DND-41 (cell line): Measurements from ENCODE around the gene CD55.

Experiments
- EZH2 ChIP-seq: IDR thresholded peaks from 3 replicates; pipeline ENCODE4 v1.6.1; 2012; ENCODE audit warnings: borderline replicate concordance, low read depth, mild to moderate bottlenecking, moderate library complexity, low read length, inconsistent platforms; ENCODE audit not compliant: severe bottlenecking
- TF ChIP-seq, protein P1 (sequence below): IDR thresholded peaks from 2 replicates; pipeline ENCODE4 v1.5.1; 2012; ENCODE audit warnings: borderline replicate concordance, low read length, moderate library complexity, mild to moderate bottlenecking; ENCODE audit not compliant: poor library complexity, severe bottlenecking; ENCODE audit errors: extremely low read depth

DNA sequence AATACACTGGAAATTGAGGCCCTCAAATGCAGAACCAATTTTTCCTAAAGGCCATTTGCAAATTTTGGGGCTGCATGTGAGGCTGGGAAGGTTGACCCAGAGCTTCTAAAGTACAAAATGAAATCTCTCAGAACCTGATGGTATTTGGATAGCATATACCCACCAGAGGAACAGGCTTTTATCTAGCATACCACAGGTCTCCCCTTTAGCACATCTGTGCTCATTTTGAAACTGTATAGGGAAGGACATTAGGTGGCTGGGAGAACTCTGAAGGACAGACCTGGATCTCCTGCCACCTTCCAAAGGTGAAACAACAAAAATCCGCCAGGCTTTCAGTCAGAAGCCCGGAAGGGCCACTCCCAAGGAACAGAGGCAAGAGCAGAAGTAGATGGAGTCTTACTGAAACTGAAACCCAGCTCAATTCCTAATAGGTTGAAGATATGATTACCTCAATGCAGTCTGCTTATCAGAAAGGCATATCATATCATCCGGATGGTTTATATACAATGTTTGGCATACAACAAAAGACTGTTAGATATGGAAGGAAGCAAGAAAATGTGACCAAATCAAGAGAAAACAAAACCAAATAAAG, 11.6 kb downstream of the CD55 start:
- TF ChIP-seq, protein P1, sequence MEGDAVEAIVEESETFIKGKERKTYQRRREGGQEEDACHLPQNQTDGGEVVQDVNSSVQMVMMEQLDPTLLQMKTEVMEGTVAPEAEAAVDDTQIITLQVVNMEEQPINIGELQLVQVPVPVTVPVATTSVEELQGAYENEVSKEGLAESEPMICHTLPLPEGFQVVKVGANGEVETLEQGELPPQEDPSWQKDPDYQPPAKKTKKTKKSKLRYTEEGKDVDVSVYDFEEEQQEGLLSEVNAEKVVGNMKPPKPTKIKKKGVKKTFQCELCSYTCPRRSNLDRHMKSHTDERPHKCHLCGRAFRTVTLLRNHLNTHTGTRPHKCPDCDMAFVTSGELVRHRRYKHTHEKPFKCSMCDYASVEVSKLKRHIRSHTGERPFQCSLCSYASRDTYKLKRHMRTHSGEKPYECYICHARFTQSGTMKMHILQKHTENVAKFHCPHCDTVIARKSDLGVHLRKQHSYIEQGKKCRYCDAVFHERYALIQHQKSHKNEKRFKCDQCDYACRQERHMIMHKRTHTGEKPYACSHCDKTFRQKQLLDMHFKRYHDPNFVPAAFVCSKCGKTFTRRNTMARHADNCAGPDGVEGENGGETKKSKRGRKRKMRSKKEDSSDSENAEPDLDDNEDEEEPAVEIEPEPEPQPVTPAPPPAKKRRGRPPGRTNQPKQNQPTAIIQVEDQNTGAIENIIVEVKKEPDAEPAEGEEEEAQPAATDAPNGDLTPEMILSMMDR: no peak
- TF ChIP-seq EZH2: no peak
